C4-2B (cell line): ENCODE data around the gene PET100.

ENCODE experiments used
- CTCF ChIP-seq: fragments of 450-650 bp; conservative IDR thresholded peaks from 2 replicates; pipeline ENCODE4 v1.5.1; 2017; ENCODE audit warnings: mild to moderate bottlenecking
- ZFX ChIP-seq: fragments of 450-650 bp; IDR thresholded peaks from 2 replicates; pipeline ENCODE4 v1.6.1; 2017

- no peak for TF ChIP-seq CTCF
- TF ChIP-seq ZFX = peak; percentile 53; the same call in 1 of the 2 replicates
Observed at GRCh38 chr19:7637374-7638256, 8.0 kb downstream of the PET100 start.
